CD4-positive, alpha-beta T cell (primary cell): Measurements from ENCODE around the gene B4GALNT1. TPM values are rescaled to one million over a fixed set of nuclear protein-coding genes. Genes with fewer than 3 reads are reported as not detected.
"Not testable (repeated sequence)": the region's sequence is repeated elsewhere in the genome, so short reads cannot be mapped to it uniquely, and the experiment has no call there.

Source experiments
- ATAC-seq: fragments of 200-7000 bp; cut with Tn5 transposase; one replicate; pipeline ENCODE4 v1.10.0; 2022; ENCODE audit warnings: mild to moderate bottlenecking; ENCODE audit not compliant: poor library complexity
- CTCF ChIA-PET: fragments of 350-600 bp; sonication (Branson Sonifier 250); formaldehyde crosslinking; loops from one replicate; lab custom pipeline; 2021; ENCODE audit warnings: antibody characterized with exemption, inconsistent platforms; lab: Charles Lee
- POLR2A ChIA-PET: fragments of 350-600 bp; sonication (Branson Sonifier 250); formaldehyde crosslinking; loops from one replicate; lab custom pipeline; 2021; ENCODE audit warnings: antibody characterized with exemption, inconsistent platforms; lab: Charles Lee
- DNase-seq, 14 experiments: peaks; one replicate each; pipeline ENCODE4 v3.0.0-alpha.2; 2013 to 2020; ENCODE audit warnings: mixed read lengths in 2 of 14
- H3K27ac ChIP-seq, 2 donors: one replicate each; pipeline versions ENCODE4 v1.5.1 to v1.7.0; 2013; ENCODE audit warnings: low read length in 2 of 2, low read depth in 1 of 2, mild to moderate bottlenecking in 1 of 2
- H3K27me3 ChIP-seq, 2 experiments: 1 replicate in 1 of 2; 2 replicates in 1 of 2; pipeline versions ENCODE4 v1.6.1 to v1.7.0; 2013; ENCODE audit warnings: low read length in 2 of 2, control low read depth in 1 of 2, mild to moderate bottlenecking in 1 of 2, moderate library complexity in 1 of 2; ENCODE audit not compliant: insufficient read depth in 2 of 2, control insufficient read depth in 1 of 2
- H3K36me3 ChIP-seq: one replicate; pipeline ENCODE4 v1.6.1; 2013; ENCODE audit warnings: low read length, control low read depth; ENCODE audit not compliant: insufficient read depth
- H3K4me1 ChIP-seq: one replicate; pipeline ENCODE4 v1.6.1; 2013; ENCODE audit warnings: low read length, control low read depth; ENCODE audit not compliant: insufficient read depth
- H3K4me3 ChIP-seq: one replicate; pipeline ENCODE4 v1.5.1; 2013; ENCODE audit warnings: mild to moderate bottlenecking, low read length, moderate library complexity
- H3K9me3 ChIP-seq, 2 experiments: 1 replicate in 1 of 2; 2 replicates in 1 of 2; pipeline versions ENCODE4 v1.6.1 to v1.7.0; 2013; ENCODE audit warnings: low read length in 2 of 2, mild to moderate bottlenecking in 2 of 2, control low read depth in 1 of 2, moderate library complexity in 1 of 2; ENCODE audit not compliant: control insufficient read depth in 1 of 2, insufficient read depth in 1 of 2
- H3K27ac Mint-ChIP-seq: one replicate; pipeline ENCODE4 v1.8.0; 2020; ENCODE audit warnings: mixed read lengths
- H3K27me3 Mint-ChIP-seq: one replicate; pipeline ENCODE4 v1.8.0; 2021; ENCODE audit warnings: mixed read lengths
- H3K36me3 Mint-ChIP-seq: one replicate; pipeline ENCODE4 v1.8.0; 2021; ENCODE audit warnings: low read depth, mixed read lengths
- H3K4me1 Mint-ChIP-seq: one replicate; pipeline ENCODE4 v1.8.0; 2021; ENCODE audit warnings: low read depth, mixed read lengths
- H3K4me3 Mint-ChIP-seq: one replicate; pipeline ENCODE4 v1.8.0; 2020; ENCODE audit warnings: mild to moderate bottlenecking, mixed read lengths
- H3K9me3 Mint-ChIP-seq: one replicate; pipeline ENCODE4 v1.8.0; 2020; ENCODE audit warnings: mixed read lengths
- intact Hi-C, 2 experiments: fragments of 100-400 bp; cut with DNase I in 1 of 2; cut with micrococcal nuclease in 1 of 2; formaldehyde crosslinking; loops; one replicate each; pipeline versions ENCODE4 v1.15.1 to v1.9.0; 2023 to 2025; cut with DNase I, micrococcal nuclease
- total RNA-seq, 174 experiments: library from RNA in 2 of 174; stranded (reverse) in 2 of 174; gene quantifications; one replicate each; pipeline ENCODE4 v1.2.3 and lab custom pipeline; 2021 to 2026
- TF ChIP-seq, protein P1 (sequence below): fragments of 200-600 bp; IDR thresholded peaks from one replicate; pipeline ENCODE4 v1.8.0; 2022; ENCODE audit warnings: antibody characterized with exemption, mild to moderate bottlenecking

B4GALNT1 gene
- total RNA-seq, 2 experiments from 2014 or later: not detected

DNA sequence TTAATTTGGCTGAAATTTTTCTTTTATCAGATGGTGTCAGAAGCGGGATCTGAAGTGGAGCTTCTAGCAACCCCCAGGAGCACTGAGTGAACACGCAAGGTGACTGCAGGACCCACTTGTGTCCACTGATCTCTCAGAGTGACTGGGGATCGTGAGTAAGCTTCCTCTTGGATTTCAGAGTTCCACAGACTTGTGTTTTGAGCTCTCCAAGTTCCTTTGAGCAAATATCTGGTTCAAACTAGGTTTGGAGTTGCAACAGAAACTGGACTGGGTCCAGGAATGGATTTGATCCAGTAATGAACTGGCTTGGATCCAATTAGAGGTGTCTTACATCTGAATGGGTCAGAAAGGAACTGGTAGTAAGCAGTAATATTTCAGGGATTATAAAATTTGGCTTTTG, 24.7 kb upstream of the B4GALNT1 start:
- Mint-ChIP-seq H3K4me3 (no peak overlapping the region), H3K27me3 (no peaks in the 10 kb centered on the region), H3K4me1 (no peaks in the 10 kb centered on the region), H3K27ac (no peak overlapping the region), H3K36me3 (no peaks in the 10 kb centered on the region), H3K9me3 (peaks cover 6% of the 10 kb centered on the region)
- no peaks in the 10 kb centered on the region for H3K36me3 ChIP-seq
- ATAC-seq (no peak), DNase-seq (no peak)
- CTCF ChIA-PET: no interaction called here
- H3K4me1 ChIP-seq: no peaks in the 10 kb centered on the region
- intact Hi-C loops: no loop called here
- TF ChIP-seq, protein P1, sequence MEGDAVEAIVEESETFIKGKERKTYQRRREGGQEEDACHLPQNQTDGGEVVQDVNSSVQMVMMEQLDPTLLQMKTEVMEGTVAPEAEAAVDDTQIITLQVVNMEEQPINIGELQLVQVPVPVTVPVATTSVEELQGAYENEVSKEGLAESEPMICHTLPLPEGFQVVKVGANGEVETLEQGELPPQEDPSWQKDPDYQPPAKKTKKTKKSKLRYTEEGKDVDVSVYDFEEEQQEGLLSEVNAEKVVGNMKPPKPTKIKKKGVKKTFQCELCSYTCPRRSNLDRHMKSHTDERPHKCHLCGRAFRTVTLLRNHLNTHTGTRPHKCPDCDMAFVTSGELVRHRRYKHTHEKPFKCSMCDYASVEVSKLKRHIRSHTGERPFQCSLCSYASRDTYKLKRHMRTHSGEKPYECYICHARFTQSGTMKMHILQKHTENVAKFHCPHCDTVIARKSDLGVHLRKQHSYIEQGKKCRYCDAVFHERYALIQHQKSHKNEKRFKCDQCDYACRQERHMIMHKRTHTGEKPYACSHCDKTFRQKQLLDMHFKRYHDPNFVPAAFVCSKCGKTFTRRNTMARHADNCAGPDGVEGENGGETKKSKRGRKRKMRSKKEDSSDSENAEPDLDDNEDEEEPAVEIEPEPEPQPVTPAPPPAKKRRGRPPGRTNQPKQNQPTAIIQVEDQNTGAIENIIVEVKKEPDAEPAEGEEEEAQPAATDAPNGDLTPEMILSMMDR: no peak
- no peak overlapping the region for H3K4me3 ChIP-seq
- POLR2A ChIA-PET: no interaction called here
- peaks cover 0 to 6% of the 10 kb centered on the region in 2 experiments for H3K9me3 ChIP-seq
- H3K27me3 ChIP-seq: peaks cover 0 to 2% of the 10 kb centered on the region in 2 experiments
- H3K27ac ChIP-seq: no peak overlapping the region

DNA sequence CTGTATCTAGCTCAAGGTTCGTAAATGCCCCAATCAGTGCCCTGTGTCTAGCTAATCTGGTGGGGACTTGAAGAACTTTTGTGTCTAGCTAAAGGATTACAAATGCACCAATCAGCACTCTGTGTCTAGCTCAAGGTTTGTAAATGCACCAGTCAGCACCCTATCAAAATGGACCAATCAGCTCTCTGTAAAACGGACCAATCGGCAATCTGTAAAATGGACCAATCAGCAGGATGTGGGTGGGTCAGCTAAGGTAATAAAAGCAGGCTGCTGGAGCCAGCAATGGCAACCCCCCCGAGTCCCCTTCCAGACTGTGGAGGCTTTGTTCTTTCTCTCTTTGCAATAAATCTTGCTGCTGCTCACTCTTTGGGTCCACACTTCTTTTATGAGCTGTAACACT, 23.4 kb upstream of the B4GALNT1 start:
- intact Hi-C loops, H3K36me3 ChIP-seq, H3K9me3 Mint-ChIP-seq, H3K4me3 Mint-ChIP-seq, H3K4me3 ChIP-seq, H3K9me3 ChIP-seq, H3K36me3 Mint-ChIP-seq, H3K4me1 ChIP-seq, H3K27me3 Mint-ChIP-seq, H3K27ac ChIP-seq, H3K27me3 ChIP-seq, POLR2A ChIA-PET, CTCF ChIA-PET, H3K27ac Mint-ChIP-seq, H3K4me1 Mint-ChIP-seq, DNase-seq, ATAC-seq: not testable (repeated sequence)

DNA sequence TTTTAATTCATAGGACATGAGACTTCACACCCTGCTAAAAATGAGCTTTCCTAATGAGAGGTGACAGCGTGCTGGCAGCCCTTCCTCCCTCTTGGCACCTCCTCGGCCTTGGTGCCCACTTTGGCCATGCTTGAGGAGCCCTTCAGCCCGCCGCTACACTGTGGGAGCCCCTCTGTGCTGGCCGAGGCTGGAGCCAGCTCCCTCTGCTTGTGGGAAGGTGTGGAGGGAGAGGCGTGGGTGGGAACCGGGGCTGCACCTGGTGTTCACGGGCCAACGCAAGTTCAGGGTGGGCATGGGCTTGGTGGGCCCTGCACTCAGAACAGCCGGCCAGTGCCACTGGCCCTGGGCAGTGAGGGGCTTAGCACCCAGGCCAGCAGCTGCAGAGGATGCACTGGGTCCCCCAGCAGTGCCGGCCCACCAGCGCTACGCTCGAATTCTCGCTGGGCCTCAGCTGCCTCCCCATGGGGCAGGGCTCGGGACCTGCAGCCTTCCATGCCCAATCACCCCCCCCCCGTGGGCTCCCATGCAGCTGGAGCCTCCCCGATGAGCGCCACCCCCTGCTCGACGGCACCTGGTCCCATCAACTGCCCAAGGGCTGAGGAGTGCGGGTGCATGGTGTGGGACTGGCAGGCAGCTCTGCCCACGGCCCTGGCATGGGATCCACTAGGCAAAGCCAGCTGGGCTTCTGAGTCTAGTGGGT, 22.7 kb upstream of the B4GALNT1 start:
- CTCF ChIA-PET: no interaction called here
- Histone ChIP-seq H3K9me3 (peaks cover 0 to 6% of the 10 kb centered on the region in 2 experiments), H3K27ac (no peak overlapping the region), H3K4me1 (no peaks in the 10 kb centered on the region), H3K4me3 (no peak overlapping the region), H3K36me3 (no peaks in the 10 kb centered on the region), H3K27me3 (peaks cover 0 to 2% of the 10 kb centered on the region in 2 experiments)
- H3K4me1 Mint-ChIP-seq: no peaks in the 10 kb centered on the region
- intact Hi-C loops: no loop called here
- no peak overlapping the region for H3K27ac Mint-ChIP-seq
- TF ChIP-seq, protein P1: no peak
- ATAC-seq: no peak
- no peaks in the 10 kb centered on the region for H3K36me3 Mint-ChIP-seq
- no peaks in the 10 kb centered on the region for H3K27me3 Mint-ChIP-seq
- H3K9me3 Mint-ChIP-seq: peaks cover 6% of the 10 kb centered on the region
- POLR2A ChIA-PET: no interaction called here
- DNase-seq: no peak
- H3K4me3 Mint-ChIP-seq: no peak overlapping the region

DNA sequence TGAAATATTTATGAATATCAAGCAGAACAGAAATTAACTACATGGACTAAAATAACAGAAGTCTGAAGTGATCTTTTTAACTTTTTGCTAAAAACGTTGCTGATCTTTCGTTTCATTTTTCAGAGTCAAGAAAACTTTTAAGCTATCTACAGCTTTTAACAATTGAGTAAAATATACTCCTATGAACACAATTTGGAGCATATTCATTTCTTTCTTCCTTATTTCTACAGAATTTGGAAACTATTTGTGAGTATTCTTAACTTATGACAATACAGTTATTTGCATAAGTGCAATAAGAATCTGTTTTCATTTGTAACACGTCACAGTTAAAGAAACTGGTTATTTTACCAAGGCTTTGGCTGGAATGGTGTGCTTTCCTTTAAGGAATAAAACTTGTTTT, 21.0 kb upstream of the B4GALNT1 start:
- TF ChIP-seq, protein P1: no peak
- DNase-seq (no peak), ATAC-seq (no peak)
- POLR2A ChIA-PET: no interaction called here
- Mint-ChIP-seq H3K4me3 (no peak overlapping the region), H3K27me3 (no peaks in the 10 kb centered on the region), H3K27ac (no peak overlapping the region), H3K9me3 (peaks cover 6% of the 10 kb centered on the region), H3K36me3 (no peaks in the 10 kb centered on the region), H3K4me1 (no peaks in the 10 kb centered on the region)
- intact Hi-C loops: no loop called here
- Histone ChIP-seq H3K4me3 (no peak overlapping the region), H3K9me3 (peaks cover 0 to 6% of the 10 kb centered on the region in 2 experiments), H3K36me3 (no peaks in the 10 kb centered on the region), H3K4me1 (no peaks in the 10 kb centered on the region), H3K27ac (no peak overlapping the region), H3K27me3 (peaks cover 0 to 2% of the 10 kb centered on the region in 2 experiments)
- CTCF ChIA-PET: no interaction called here

DNA sequence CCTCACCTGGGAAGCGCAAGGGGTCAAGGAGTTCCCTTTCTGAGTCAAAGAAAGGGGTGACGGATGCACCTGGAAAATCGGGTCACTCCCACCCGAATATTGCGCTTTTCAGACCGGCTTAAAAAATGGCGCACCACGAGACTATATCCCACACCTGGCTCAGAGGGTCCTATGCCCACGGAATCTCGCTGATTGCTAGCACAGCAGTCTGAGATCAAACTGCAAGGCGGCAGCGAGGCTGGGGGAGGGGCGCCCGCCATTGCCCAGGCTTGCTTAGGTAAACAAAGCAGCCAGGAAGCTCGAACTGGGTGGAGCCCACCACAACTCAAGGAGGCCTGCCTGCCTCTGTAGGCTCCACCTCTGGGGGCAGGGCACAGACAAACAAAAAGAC, 13.7 kb upstream of the B4GALNT1 start:
- CTCF ChIA-PET: interaction anchor here (1.1 kb wide), 1 partner anchor 14 kb away, joined by 3 read pairs; the partner anchor contains the start of gene B4GALNT1
- POLR2A ChIA-PET, H3K4me1 ChIP-seq, DNase-seq, ATAC-seq, H3K4me3 Mint-ChIP-seq, H3K4me1 Mint-ChIP-seq, H3K4me3 ChIP-seq, H3K9me3 Mint-ChIP-seq, H3K27ac Mint-ChIP-seq, H3K36me3 Mint-ChIP-seq, H3K27me3 ChIP-seq, H3K27ac ChIP-seq, H3K9me3 ChIP-seq, intact Hi-C loops, H3K36me3 ChIP-seq: not testable (repeated sequence)
- peaks cover 12% of the 10 kb centered on the region for H3K27me3 Mint-ChIP-seq
